GM12892 (cell line): Measurements from ENCODE around the gene CRABP1.
A peak's percentile ranks its signal among the peaks of the same experiment; 100 is the strongest.

Experiments
- POLR2A ChIP-seq: IDR thresholded peaks from 2 replicates; pipeline ENCODE4 v1.6.1; 2011; ENCODE audit warnings: low read depth, low read length, control low read depth
- TAF1 ChIP-seq: IDR thresholded peaks from 2 replicates; pipeline ENCODE4 v1.6.1; 2011; ENCODE audit warnings: low read depth, mild to moderate bottlenecking, control low read depth, low read length, borderline replicate concordance

- TF ChIP-seq TAF1 (peak; percentile 85; the same call in 1 of the 2 replicates), POLR2A (peak; percentile 97)
Observed at GRCh38 chr15:78299101-78299930, 40.8 kb upstream of the CRABP1 start, which contains the start of gene SKIC8.
